ENCODE results near the gene BDNF.

The BDNF gene

DNA sequence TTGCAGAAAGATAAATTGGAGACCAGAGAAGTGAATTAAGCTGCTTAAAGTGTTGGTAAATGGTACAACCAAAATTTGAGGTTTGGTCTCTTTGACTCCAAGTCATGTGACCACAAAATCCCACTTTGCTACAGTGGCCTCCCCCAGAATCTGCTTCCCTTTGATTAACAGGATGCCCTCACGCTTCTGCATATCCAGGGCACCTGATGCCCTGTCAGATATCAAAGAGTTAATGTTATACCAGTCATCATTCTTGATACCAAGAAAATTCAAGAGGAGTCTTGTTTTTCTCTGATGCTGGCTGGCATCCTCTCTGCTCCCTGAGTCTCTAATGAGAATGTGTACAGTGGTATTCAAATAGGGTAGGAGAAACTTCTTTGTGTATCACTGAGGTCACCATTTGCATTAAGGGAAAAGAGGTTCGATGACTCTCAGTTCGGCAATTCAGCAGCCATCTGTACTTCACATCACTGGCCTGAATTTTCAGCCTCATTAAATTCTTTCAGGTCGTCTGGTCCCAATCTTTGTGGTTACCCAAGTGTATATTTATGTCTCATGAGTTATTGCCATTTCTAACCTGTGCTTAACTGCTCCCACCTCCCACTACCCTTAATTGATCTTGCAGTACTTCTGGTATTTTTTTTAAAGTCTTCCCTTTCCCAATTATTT lies 73.9 kb downstream of the BDNF start:
- no peak for DNase-seq

DNA sequence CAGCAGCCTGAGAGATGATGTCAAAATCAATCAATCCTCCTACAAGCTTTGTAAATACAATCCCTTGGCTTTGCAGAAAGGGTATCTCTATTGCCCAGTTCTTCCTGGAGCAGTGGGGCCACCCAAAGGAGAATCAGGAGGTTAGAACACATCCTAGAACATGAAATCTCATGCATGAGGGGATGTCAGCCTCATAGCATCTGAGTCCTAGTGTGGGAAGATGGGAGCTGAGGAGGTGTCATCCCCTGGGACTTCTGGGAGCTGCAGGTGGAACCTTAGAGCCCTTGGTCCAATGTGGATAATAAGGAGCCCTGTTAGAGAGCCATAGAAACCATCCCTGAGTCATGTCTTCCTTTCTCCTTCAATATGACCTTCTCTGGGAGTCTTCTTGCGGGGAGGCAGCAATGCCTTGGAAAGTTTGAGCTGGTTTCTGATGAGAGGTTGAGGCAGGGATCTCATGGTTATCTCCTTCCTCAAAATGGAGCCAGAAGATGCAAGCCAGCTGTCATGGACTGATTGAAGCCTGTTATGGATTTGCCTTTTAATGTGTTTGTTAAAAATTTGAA lies 74.8 kb downstream of the BDNF start:
- no peak for DNase-seq

DNA sequence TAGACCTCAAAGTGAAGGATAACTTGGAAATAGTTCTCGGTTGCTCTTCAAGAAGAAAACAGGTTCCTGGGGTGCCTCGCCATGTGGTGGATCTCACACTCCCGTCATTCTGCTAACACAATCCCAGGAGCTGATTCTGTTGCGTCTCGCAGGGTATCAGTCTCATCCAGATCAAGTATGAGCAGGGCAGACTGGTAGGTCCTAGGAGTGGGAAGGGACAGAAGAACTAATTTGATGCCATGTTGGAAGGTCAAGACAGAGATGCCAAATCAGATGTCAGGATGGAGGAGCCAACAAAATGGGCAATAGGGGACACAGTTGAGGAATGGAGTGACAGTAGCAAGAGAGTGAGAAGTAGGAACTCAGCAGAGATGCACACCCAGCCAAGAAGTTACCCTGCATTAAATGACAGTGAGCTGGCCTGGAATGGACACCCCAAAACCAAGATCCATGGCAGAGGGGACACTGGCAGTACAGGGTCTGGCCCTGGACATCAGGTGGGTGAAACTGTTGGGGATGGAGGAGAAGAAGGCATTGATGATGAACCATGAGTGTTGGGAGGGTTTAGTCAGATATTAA lies 76.2 kb downstream of the BDNF start:
- DNase-seq: no peak

DNA sequence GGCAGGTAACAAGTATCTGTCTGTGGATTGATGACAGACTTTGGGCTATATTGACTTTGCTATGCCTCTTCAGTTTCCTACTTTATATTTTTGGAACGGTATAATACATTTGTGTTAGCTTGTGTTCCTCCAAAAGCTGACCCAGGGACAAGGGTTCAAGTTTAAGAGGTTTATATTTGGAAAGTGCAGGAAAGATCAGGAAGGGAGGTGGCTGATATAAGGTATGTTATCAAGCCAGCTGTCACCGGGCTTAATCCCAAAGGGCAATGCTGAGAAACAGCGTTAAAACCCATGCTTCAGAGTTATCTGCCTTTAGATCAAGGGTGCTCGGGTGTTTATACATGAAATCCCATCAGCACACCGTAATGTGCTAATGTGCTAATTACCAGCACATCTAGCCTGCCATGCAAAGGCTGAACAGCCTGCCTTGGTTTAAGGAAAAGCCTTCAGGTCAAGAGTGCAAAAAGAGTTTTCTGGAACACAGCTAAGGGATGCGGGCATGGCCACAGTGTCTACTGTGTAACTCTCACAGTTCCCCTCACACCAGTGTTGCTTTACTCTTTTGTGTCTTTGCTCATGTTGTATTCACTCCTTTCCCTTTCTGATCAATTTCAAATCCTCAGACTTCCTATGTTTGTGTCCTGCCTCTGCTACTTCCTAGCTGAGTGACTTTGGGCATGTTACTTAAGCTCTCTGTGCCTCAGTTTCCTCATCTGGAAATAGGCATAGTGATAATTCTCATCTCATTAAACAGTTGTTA lies 77.5 kb downstream of the BDNF start:
- DNase-seq: no peak

DNA sequence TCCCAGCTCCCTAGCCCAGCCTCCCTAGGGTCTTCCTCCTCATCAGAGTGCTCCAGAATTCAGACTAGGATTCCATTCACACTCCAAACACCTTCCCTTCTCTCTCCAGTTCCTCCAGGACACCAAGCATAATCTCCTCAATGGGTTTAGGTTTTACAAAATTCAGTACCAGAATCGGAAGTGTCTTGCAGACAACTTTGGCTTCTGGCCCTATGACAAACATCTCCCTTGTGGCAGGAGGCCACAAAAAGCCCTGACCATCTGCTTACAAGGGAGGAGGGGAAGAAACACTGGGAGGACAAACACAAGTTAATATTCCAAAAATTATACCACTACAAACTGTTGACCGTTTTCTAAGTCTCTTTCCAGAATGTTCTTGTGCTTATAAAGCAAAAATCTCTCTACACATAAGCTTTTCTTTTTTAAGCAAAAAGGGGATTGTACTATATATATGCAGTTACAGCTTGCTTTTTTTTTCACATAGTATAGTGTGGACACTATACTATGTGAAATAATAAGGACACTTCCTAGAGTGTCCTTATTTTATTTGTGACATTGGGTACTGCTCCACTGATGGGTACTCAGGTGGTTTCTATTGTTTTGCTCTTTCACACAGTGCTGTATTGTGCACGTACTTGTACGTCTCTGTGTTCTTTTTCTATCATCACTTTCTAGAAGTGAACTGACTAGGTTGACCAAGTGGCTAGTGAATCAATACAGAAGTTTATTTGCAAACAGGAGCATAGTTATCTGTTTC lies 78.7 kb downstream of the BDNF start:
- DNase-seq: peak in 1 of 56 donors; percentile 2

DNA sequence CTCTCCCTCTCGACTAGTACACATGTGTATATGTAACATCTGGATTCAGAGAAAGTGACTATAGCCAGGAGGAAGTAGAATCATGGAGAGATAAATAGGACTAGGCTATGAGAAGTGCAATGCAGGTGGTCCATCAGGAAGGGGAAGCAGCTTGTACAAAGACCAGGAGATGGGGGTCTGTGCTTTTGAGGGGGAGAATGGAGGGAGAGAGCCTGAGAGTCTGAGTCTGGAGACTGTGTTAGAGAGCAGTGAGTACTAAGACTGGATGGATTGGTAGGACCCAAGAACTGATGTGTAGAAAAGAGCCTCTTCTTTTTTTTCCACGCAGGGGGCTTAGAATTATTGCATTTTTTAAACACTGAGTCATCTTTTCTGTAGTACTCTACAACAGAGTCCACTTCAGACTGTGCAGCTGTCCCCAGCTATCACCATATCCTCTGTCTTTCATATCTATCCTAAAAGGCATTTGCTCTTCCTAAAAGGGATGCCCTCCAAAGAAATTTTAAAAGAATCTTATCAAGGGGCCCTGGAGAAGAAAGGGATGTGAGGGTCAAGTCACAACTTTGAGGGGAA lies 80.4 kb downstream of the BDNF start:
- no peak for DNase-seq

DNA sequence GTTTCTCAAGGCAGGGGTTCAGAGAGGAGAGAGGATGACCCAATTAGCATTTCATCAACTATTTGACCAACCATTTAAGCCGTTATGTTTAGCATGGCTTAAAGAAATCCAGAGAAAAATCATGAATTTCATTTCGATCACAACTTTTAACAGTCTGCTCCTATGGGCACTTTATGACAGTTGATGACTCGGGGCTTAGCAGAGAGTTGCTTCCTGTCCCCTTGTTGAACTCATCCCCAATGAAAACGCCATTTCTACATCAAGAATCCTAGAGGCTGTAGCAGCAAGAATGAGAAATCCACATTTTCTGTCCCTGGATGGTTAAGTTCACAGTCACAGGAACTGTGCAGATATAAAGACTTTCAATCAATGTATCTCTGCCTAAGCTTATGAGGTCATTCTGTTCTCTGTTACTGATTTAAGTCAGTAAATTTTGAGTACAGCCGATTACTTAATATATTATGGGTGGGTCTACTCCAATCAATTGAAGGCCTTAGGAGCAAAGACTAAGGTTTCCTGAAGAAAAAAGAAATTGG lies 81.1 kb downstream of the BDNF start:
- no peak for DNase-seq

DNA sequence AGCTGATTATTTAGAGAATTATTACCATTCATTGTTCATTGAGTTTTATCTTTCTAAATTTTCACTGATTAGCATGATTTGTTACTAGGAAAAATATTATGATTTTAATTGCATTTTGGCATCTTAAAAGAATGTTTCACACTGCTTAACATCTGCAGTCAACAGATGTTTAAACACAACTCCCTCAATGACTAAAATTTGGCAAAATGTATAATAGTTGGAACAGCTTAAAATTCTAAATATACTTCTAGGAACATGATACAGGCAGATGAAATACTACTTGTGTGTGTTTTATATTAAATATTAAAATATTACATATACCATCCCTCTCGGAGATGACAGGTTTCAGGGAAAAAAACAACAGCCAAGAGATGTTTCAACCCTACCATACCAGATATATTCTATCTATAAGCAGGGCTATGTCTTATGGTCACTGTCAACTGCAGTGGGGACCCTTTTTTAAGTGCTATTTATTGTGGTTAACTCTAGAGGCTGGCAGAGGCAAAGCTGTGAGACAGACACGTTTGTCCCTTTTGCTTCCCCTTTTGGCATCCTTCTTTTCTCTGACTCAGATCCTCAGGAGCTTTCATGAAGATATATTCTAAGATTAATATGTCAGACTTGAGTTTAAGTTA lies 81.9 kb downstream of the BDNF start:
- no peak for DNase-seq

DNA sequence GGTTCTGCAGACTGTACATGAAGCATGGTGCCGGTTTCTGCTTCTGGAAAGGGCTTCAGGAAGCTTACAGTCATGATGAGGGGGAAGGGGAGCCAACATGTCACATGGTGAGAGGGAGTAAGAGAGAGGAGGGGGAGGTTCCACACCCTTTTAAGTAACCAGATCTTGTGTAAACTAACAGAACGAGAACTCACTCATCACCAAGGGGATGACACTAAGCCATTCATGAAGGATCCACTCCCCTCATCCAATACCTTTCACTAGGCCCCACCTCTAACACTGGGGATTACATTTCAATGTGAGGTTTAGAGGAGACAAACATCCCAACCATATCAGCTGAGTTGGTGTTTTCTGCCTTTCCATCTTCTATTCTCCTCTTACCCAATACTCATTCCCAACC lies 83.5 kb downstream of the BDNF start:
- DNase-seq: no peak

DNA sequence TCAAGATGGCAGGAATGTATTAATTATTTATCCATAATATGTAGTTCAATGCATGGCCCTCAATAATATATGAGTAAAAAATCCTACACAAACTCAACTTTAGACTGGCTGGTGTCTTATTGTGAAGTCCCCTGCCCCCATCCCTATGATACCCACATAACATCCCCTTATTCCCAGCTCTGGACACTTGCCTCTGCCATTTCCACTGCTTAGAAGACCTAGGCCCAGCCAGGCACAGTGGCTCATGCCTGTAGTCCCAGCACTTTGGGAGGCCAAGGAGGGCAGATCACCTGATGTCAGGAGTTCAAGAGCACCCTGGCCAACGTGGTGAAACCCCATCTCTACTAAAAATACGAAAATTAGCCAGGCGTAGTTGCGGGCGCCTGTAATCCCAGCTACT lies 84.4 kb downstream of the BDNF start:
- DNase-seq: no peak

DNA sequence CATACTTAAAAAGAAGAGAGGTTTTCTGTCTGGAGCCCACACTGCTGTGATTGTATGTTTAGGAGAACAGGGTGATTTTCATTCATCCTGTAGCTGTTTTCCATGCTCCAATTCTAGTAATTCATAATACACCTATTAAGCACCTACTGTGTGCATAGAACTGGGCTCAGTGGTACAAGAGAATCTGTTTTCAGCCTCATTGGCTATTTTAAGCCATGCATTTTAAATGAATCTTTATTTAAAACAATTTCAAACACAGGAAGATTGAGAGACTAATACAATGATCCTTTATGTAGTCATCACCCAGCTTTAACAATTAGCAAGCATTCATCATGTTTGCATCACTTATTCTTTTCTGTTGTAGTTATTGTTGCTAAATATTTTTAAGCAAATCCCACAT lies 86.2 kb downstream of the BDNF start:
- no peak for DNase-seq

DNA sequence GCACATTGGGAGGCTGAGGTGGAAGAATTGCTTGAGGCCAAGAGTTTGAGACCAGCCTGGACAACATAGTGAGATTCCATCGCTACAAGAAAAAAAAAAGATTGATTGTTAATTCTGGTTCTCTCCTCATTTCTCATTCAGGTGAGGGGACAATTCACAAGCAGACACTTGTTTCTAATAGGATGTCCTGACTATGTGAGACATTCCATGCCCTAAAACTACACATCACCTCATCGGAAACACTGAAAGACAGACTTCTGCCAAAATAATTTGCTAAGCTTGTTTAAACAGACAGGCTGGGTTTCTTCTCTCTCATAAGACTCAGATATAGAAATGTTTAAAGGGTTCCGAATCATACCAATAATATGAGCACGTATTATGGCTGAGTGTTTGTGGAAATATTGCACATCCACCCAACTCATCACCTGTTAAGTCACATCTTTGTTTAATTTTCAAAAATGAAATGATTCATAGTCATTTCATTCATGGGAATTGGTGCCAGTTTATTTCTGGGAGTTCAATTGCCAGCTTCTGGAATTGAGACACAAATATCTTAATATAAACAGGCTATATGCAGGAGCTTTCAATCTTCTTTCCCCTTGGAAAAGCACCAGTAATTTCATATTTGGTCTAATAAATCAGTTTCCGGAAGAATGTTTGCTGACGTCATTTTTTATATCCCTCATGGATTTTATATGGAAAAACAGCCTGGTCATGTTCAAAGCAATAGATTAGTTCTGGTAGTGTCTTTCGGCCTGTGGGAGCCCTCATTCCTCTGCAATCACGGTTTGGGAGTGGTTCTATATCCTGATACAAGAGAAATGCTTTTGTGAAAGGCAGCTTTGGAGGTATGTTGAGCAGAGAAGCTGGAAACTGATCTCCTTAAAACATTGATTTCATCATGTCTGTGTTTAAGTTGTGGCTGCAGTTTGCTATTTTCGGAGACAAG lies 87.0 kb downstream of the BDNF start:
- no peak for DNase-seq

DNA sequence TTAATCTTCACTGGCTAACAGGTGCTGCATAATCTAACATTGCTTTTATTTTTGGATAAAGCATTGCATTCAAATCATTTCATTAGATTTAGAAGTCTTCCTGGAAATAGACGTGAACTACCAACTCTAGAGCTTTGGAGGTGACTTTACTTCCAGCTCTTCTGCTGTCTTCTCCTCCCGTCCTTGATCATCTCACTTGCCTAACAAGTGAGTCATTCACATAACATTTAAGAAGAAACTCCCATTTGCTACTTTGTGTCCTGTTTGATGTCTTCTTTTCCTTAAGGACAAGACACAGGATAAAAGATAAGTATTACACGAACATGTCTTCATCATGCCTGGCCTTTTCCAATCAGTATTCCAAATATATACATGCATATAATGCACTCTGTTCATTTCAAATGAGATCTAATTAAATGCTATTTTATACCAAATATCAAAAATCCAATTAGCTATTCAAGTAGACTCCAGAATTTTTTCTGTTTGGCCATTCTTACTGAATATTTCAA lies 88.3 kb downstream of the BDNF start:
- DNase-seq: no peak

DNA sequence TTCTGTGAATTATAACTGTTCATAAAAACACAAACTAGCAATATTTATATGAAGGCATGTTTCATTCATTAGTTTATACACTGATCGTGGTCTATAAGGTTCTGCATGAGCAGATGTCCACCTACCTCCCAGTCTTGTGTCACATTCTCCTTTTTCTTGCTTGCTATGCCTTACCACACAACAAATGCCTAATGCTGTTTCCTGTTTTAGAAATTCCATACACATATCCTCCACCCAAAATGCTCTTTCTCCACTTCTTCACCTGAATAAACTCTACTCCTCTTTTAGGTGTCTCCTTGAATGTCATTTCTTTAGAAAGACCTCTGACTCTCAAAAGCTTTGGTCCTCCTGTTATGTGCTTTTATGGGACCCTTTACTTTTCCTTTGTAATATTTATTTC lies 88.9 kb downstream of the BDNF start:
- no peak for DNase-seq

DNA sequence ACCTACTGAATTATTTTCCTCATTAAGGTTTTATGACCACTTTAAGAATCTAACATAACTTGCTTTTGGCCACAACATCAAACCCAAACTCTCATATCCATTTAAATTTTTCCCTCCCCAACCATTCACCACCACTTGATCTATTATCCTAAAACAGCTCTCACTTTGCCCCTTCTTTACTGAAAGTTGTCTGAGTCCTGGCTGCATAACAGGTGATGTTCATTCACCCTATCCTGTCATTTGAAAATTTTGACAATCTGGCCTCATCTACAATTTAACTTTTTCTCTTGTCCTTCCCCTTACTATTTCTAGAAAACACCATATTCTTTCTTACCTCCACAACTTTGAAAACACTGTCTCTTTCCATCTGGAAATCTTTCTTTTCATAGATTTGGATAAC lies 89.3 kb downstream of the BDNF start:
- DNase-seq: no peak

DNA sequence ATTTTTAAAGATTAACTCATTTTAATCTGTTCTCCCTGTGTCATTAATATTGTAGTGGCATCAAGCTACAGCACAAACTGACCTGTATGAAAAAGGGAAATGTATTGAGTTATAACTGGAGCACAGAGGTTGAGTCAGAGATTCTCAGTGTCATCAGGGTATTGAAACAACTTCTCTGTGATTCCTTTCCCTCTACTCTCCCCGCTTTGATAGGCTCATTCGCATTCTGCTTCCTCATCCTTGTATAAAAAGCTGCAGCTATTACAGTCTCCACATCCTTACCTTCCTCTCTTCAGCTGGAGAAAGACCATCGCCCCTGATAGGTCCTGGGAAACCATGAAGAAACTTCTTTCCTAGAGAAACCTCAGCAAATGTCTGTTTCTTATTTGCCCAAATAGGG lies 90.0 kb downstream of the BDNF start:
- DNase-seq: no peak

DNA sequence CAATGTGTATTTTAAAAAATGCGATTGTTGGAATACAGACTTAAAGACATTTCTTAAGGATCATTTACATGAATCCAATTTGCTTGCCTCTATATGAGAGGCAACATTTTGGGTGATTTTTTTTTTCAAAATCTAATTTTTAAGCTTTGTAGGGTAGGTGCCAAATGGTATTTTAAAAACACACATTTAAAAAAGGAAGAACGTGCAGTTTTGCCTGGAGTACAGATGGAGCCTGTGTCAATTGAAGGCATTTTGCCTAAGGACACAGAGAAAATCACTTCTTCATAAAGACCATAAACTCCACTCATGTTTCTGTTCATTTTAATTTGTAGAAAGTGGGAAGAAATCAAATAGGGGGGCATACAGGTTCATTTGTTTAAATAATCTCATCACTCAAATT lies 91.3 kb downstream of the BDNF start:
- no peak for DNase-seq

DNA sequence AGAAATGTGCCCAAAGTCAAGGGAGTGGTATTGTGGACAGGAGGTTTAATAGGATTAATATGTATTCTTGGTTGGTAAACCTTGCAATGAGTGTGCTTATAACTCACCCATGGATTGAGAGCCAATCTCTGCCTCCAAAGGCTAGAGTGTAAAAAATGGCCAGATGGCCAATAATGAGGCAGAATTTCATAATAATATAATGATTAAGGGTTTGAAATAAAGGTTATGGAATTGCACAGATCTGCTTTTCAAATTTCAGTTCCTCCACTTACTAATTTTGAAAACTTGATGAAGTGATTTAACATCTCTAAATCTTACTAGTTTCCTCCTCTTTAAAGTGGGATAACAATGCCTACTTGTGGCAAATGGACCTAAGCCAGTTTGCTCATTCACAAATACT lies 94.8 kb downstream of the BDNF start:
- no peak for DNase-seq

Data from nucleus accumbens (tissue), 56 donors.